Measurements from ENCODE around the gene SETDB1. TPM values are rescaled to one million over a fixed set of nuclear protein-coding genes. Genes with fewer than 3 reads are reported as not detected.

Gene SETDB1
- total RNA-seq, 1 donor from 2014 or later = 30.0 TPM

DNA sequence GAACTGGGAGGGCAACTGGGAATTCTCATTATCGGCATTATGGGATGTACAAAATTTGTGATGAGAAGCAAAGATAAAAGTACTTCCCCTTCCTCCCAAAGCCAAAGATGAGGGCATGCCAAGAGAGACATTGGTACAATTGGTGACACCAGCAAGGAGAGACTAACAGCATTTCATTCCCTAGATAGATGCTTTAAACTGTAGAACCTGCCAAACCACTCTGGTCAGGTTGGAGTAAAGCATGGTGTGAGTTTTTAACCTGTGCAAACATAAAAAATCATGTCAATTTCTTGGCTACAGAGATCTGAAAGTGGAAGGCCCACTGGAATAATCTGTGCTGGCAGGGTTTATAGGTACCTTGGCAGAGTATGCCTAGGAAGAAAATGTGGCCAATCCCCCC lies 19.8 kb upstream of the SETDB1 start:
- Mint-ChIP-seq H3K4me1 (ENCODE audit: low read depth, unreplicated experiment) (no peaks in the 10 kb centered on the region), H3K27ac (ENCODE audit: unreplicated experiment) (no peak overlapping the region), H3K9me3 (ENCODE audit: unreplicated experiment) (peaks cover 4% of the 10 kb centered on the region), H3K4me3 (ENCODE audit: unreplicated experiment) (no peak overlapping the region), H3K36me3 (ENCODE audit: low read depth, unreplicated experiment) (no peaks in the 10 kb centered on the region), H3K27me3 (ENCODE audit: low read depth, unreplicated experiment) (no peaks in the 10 kb centered on the region)
- FAIRE-seq (no peak), DNase-seq (ENCODE audit: low read depth) (no peak)
- Histone ChIP-seq H3K36me3 (ENCODE audit: insufficient read depth, low read length) (no peaks in the 10 kb centered on the region), H3K27me3 (ENCODE audit: insufficient read depth, low read length) (no peaks in the 10 kb centered on the region), H3K9ac (ENCODE audit: low read length) (no peak overlapping the region), H3K4me3 (ENCODE audit: insufficient read depth, low read depth, low read length) (no peak overlapping the region), H3K4me2 (ENCODE audit: low read length) (no peak overlapping the region), H2AFZ (ENCODE audit: low read depth, low read length) (no peak overlapping the region), H3K27ac (ENCODE audit: low read depth, low read length) (no peak overlapping the region), H3K79me2 (ENCODE audit: insufficient read depth, low read length) (no peaks in the 10 kb centered on the region), H3K9me3 (ENCODE audit: insufficient read depth, low read depth, low read length) (no peaks in the 10 kb centered on the region), H4K20me1 (ENCODE audit: insufficient read depth, low read length) (no peaks in the 10 kb centered on the region), H3K4me1 (ENCODE audit: insufficient read depth, low read length) (no peaks in the 10 kb centered on the region)
- no peak for TF ChIP-seq EZH2 (IDR thresholded peaks at IDR 0.05; ENCODE audit: insufficient read depth, low read length)
- TF ChIP-seq, protein P1, sequence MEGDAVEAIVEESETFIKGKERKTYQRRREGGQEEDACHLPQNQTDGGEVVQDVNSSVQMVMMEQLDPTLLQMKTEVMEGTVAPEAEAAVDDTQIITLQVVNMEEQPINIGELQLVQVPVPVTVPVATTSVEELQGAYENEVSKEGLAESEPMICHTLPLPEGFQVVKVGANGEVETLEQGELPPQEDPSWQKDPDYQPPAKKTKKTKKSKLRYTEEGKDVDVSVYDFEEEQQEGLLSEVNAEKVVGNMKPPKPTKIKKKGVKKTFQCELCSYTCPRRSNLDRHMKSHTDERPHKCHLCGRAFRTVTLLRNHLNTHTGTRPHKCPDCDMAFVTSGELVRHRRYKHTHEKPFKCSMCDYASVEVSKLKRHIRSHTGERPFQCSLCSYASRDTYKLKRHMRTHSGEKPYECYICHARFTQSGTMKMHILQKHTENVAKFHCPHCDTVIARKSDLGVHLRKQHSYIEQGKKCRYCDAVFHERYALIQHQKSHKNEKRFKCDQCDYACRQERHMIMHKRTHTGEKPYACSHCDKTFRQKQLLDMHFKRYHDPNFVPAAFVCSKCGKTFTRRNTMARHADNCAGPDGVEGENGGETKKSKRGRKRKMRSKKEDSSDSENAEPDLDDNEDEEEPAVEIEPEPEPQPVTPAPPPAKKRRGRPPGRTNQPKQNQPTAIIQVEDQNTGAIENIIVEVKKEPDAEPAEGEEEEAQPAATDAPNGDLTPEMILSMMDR (IDR thresholded peaks at IDR 0.05; ENCODE audit: insufficient read depth, low read depth, low read length) = no peak

DNA sequence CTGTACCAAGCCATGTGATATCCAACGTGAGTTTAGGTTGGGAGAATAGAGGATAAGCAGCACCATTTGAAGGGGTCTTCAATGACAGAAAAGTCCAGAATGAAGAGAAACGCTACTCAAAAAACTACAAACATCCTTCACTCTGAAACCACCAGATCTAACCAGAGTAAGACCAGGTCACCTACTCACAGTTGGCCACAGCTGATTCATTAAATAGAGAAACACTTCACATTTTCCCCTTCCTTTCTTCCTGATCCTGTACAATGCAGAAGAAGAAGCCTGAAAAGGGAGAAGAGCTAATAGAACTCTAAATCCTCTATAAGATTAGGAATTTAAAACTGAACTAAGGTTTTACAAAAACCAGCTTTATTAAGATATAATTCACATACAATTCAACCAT lies 19.4 kb upstream of the SETDB1 start:
- Histone ChIP-seq H3K9me3 (ENCODE audit: insufficient read depth, low read depth, low read length) (no peaks in the 10 kb centered on the region), H3K4me2 (ENCODE audit: low read length) (no peak overlapping the region), H3K36me3 (ENCODE audit: insufficient read depth, low read length) (no peaks in the 10 kb centered on the region), H3K79me2 (ENCODE audit: insufficient read depth, low read length) (no peaks in the 10 kb centered on the region), H2AFZ (ENCODE audit: low read depth, low read length) (no peak overlapping the region), H3K4me3 (ENCODE audit: insufficient read depth, low read depth, low read length) (no peak overlapping the region), H3K9ac (ENCODE audit: low read length) (no peak overlapping the region), H3K27ac (ENCODE audit: low read depth, low read length) (no peak overlapping the region), H4K20me1 (ENCODE audit: insufficient read depth, low read length) (no peaks in the 10 kb centered on the region), H3K27me3 (ENCODE audit: insufficient read depth, low read length) (no peaks in the 10 kb centered on the region), H3K4me1 (ENCODE audit: insufficient read depth, low read length) (no peaks in the 10 kb centered on the region)
- no peak overlapping the region for H3K4me3 Mint-ChIP-seq (ENCODE audit: unreplicated experiment)
- FAIRE-seq (no peak), DNase-seq (ENCODE audit: low read depth) (no peak)
- H3K9me3 Mint-ChIP-seq (ENCODE audit: unreplicated experiment) = peaks cover 4% of the 10 kb centered on the region
- no peak overlapping the region for H3K27ac Mint-ChIP-seq (ENCODE audit: unreplicated experiment)
- H3K36me3 Mint-ChIP-seq (ENCODE audit: low read depth, unreplicated experiment) = no peaks in the 10 kb centered on the region
- TF ChIP-seq, protein P1 (IDR thresholded peaks at IDR 0.05; ENCODE audit: insufficient read depth, low read depth, low read length) = no peak
- TF ChIP-seq EZH2 (IDR thresholded peaks at IDR 0.05; ENCODE audit: insufficient read depth, low read length) = no peak
- no peaks in the 10 kb centered on the region for H3K4me1 Mint-ChIP-seq (ENCODE audit: low read depth, unreplicated experiment)
- no peaks in the 10 kb centered on the region for H3K27me3 Mint-ChIP-seq (ENCODE audit: low read depth, unreplicated experiment)

DNA sequence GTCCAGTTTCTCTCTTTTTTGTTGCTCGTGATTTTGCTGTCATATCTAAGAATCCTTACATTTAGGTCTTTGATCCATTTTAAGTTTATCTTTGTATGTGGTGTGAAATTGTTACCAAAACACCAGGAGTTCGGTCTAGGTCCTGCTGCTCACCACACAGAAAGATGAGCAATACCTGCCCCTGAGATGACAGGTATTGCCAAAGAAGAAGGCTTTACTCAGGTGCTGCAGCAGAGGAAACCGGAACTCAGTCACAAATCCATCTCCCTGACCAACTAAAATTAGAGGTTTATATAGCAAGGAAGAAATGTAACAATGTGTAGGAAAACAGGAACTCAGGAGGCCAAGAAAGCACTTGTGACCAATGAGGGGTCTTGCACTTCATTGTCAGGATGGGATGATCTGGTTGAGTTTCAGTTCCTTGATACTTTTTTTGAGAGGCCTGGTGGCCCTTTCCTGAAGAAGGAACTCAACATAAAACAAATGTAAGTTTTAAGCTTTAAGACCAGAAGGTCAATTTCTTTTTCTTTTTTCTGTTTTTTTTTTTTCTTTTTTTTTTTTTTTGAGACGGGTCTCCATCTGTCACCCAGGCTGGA lies 16.5 kb upstream of the SETDB1 start:
- TF ChIP-seq, protein P1 (IDR thresholded peaks at IDR 0.05; ENCODE audit: insufficient read depth, low read depth, low read length) = no peak
- TF ChIP-seq EZH2 (IDR thresholded peaks at IDR 0.05; ENCODE audit: insufficient read depth, low read length) = no peak
- Histone ChIP-seq H3K9me3 (ENCODE audit: insufficient read depth, low read depth, low read length) (no peaks in the 10 kb centered on the region), H3K4me3 (ENCODE audit: insufficient read depth, low read depth, low read length) (no peak overlapping the region), H3K4me2 (ENCODE audit: low read length) (no peak overlapping the region), H3K79me2 (ENCODE audit: insufficient read depth, low read length) (no peaks in the 10 kb centered on the region), H3K27me3 (ENCODE audit: insufficient read depth, low read length) (no peaks in the 10 kb centered on the region), H3K36me3 (ENCODE audit: insufficient read depth, low read length) (no peaks in the 10 kb centered on the region), H3K4me1 (ENCODE audit: insufficient read depth, low read length) (no peaks in the 10 kb centered on the region), H3K9ac (ENCODE audit: low read length) (no peak overlapping the region), H3K27ac (ENCODE audit: low read depth, low read length) (no peak overlapping the region), H2AFZ (ENCODE audit: low read depth, low read length) (no peak overlapping the region), H4K20me1 (ENCODE audit: insufficient read depth, low read length) (no peaks in the 10 kb centered on the region)
- no peaks in the 10 kb centered on the region for H3K36me3 Mint-ChIP-seq (ENCODE audit: low read depth, unreplicated experiment)
- peaks cover 4% of the 10 kb centered on the region for H3K9me3 Mint-ChIP-seq (ENCODE audit: unreplicated experiment)
- H3K27ac Mint-ChIP-seq (ENCODE audit: unreplicated experiment) = no peak overlapping the region
- no peaks in the 10 kb centered on the region for H3K27me3 Mint-ChIP-seq (ENCODE audit: low read depth, unreplicated experiment)
- no peaks in the 10 kb centered on the region for H3K4me1 Mint-ChIP-seq (ENCODE audit: low read depth, unreplicated experiment)
- FAIRE-seq = no peak
- DNase-seq (ENCODE audit: low read depth) = no peak
- H3K4me3 Mint-ChIP-seq (ENCODE audit: unreplicated experiment) = no peak overlapping the region

Data from astrocyte (in vitro differentiated cells and primary cell).